ENCODE data around the gene SLC12A6.

DNA sequence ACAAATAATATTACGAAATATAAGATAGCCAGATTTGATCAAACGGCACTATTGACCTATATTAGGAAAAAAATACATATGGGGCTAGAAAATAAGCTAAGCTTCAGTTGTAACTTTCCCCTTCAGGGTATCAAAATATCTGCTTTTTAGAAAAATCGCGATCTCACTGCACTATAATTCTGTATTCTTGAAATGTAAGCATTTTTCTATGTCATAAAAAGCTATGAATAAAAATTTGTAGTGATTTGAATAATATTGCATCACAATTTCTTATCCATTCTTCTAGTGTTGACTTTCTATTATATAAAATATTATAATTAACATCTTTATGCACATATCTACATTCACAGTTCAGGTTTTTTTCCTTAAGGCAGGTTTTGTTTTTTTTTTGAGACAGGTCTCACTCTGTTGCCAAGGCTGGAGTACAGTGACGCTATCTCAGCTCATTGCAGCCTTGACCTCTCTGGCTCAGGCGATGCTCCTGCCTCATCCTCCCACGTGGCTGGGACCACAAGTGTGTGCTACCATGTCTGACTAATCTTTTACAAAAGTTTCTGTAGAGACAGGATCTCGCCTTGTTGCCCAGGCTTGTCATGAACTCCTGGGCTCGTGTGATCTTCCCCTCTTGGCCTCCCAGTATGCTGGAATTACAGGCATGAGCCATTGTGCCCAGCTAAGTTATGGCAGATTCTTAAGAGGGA, 91.2 kb downstream of the SLC12A6 start:
- TF ChIP-seq, protein P1, sequence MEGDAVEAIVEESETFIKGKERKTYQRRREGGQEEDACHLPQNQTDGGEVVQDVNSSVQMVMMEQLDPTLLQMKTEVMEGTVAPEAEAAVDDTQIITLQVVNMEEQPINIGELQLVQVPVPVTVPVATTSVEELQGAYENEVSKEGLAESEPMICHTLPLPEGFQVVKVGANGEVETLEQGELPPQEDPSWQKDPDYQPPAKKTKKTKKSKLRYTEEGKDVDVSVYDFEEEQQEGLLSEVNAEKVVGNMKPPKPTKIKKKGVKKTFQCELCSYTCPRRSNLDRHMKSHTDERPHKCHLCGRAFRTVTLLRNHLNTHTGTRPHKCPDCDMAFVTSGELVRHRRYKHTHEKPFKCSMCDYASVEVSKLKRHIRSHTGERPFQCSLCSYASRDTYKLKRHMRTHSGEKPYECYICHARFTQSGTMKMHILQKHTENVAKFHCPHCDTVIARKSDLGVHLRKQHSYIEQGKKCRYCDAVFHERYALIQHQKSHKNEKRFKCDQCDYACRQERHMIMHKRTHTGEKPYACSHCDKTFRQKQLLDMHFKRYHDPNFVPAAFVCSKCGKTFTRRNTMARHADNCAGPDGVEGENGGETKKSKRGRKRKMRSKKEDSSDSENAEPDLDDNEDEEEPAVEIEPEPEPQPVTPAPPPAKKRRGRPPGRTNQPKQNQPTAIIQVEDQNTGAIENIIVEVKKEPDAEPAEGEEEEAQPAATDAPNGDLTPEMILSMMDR (IDR thresholded peaks at IDR 0.05), result no peak
- TF ChIP-seq POLR2A (IDR thresholded peaks at IDR 0.05), result no peak
